GM19467 (cell line): Measurements from ENCODE around the gene THOC1.
"Not testable (repeated sequence)": the region's sequence is repeated elsewhere in the genome, so short reads cannot be mapped to it uniquely, and the experiment has no call there.

Experiments
- ATAC-seq: cut with Tn5 transposase; IDR thresholded peaks from one replicate; pipeline ENCODE4 v1.9.1; 2021; ENCODE audit warnings: mild to moderate bottlenecking, moderate library complexity; ENCODE audit not compliant: unreplicated experiment

THOC1 gene

GRCh38 chr18:267688-268552 is at the start of gene THOC1:
Gene THOC1, minus strand, starts transcription at chr18:268047. Its CDS starts 28 bp downstream, at chr18:268019.
- ATAC-seq: peak; percentile 87

GRCh38 chr18:317618-318017 is 49.8 kb upstream of the THOC1 start:
- no peak for ATAC-seq

GRCh38 chr18:316393-316792 is 48.5 kb upstream of the THOC1 start:
- no peak for ATAC-seq

GRCh38 chr18:313931-314330 is 46.1 kb upstream of the THOC1 start:
- ATAC-seq: no peak

GRCh38 chr18:312415-312814 is 44.6 kb upstream of the THOC1 start:
- ATAC-seq: no peak

- no peak for ATAC-seq
These were observed 42.2 kb upstream of the THOC1 start for GRCh38 chr18:310042-310441.

- not testable (repeated sequence) for ATAC-seq
These were observed 40.2 kb upstream of the THOC1 start for GRCh38 chr18:308086-308485.

GRCh38 chr18:306608-307255 is 38.9 kb upstream of the THOC1 start:
- no peak for ATAC-seq

- ATAC-seq: no peak
These were observed 37.2 kb upstream of the THOC1 start for GRCh38 chr18:305003-305501.

- ATAC-seq: no peak
These were observed 35.8 kb upstream of the THOC1 start for GRCh38 chr18:303607-304006.

GRCh38 chr18:303011-303410 is 35.2 kb upstream of the THOC1 start:
- ATAC-seq: no peak

- no peak for ATAC-seq
These were observed 34.2 kb upstream of the THOC1 start for GRCh38 chr18:302097-302496.

- ATAC-seq: no peak
These were observed 30.1 kb upstream of the THOC1 start for GRCh38 chr18:297936-298335.

- ATAC-seq: no peak
These were observed 28.1 kb upstream of the THOC1 start for GRCh38 chr18:295756-296490.

- ATAC-seq: no peak
These were observed 26.7 kb upstream of the THOC1 start for GRCh38 chr18:294566-294965.

- ATAC-seq: no peak
These were observed 25.7 kb upstream of the THOC1 start for GRCh38 chr18:293536-293935.

- no peak for ATAC-seq
These were observed 24.4 kb upstream of the THOC1 start for GRCh38 chr18:292271-292670.

- ATAC-seq: not testable (repeated sequence)
These were observed 22.1 kb upstream of the THOC1 start for GRCh38 chr18:289970-290369.

- no peak for ATAC-seq
These were observed 21.2 kb upstream of the THOC1 start for GRCh38 chr18:289026-289425.

- ATAC-seq: no peak
These were observed 18.9 kb upstream of the THOC1 start for GRCh38 chr18:286515-287310.

- no peak for ATAC-seq
These were observed 18.0 kb upstream of the THOC1 start for GRCh38 chr18:285817-286216.
